ENCODE data around the gene LINS1.
"Not testable (repeated sequence)": the region's sequence is repeated elsewhere in the genome, so short reads cannot be mapped to it uniquely, and the experiment has no call there.

Gene LINS1

GRCh38 chr15:100598655-100599054, 3.3 kb downstream of the LINS1 start:
- no peak overlapping the region for H3K9ac ChIP-seq (ENCODE audit: low read length)
- no peaks in the 10 kb centered on the region for H3K27me3 ChIP-seq (replicated peaks; ENCODE audit: control insufficient read depth, insufficient read depth, low read length)
- H3K4me1 ChIP-seq (ENCODE audit: control insufficient read depth, insufficient read depth, low read length): peaks cover 26% of the 10 kb centered on the region
- no peak overlapping the region for H3K4me3 ChIP-seq (ENCODE audit: low read length)
- H3K9me3 ChIP-seq (ENCODE audit: control insufficient read depth, low read length): no peaks in the 10 kb centered on the region
- no peak for DNase-seq (ENCODE audit: low read depth)
- no peaks in the 10 kb centered on the region for H3K36me3 ChIP-seq (ENCODE audit: control insufficient read depth, insufficient read depth, low read length, severe bottlenecking)

DNA sequence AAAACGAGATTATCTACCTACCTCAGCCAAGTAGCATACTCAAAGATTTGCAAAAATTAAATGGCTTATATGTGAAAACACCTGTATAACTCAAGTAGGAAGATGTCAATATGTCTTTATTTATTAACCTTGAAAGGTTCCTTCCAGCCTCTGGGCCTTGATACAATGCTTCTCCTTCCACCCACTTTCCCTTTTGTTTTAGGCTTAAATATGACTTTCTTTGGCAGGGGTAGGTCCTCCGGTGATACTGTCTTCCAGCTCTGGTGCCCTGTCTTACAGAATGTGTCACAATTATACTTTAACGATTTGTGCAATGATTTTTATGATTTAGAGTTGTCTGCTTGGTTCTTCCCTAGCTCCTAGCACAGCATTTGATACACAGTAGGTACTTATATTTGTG, 4.1 kb downstream of the LINS1 start:
- H3K9me3 ChIP-seq (ENCODE audit: control insufficient read depth, low read length): no peaks in the 10 kb centered on the region
- no peak for DNase-seq (ENCODE audit: low read depth)
- H3K9ac ChIP-seq (ENCODE audit: low read length): no peak overlapping the region
- H3K4me1 ChIP-seq (ENCODE audit: control insufficient read depth, insufficient read depth, low read length): peaks cover 20% of the 10 kb centered on the region
- H3K4me3 ChIP-seq (ENCODE audit: low read length): no peak overlapping the region
- H3K36me3 ChIP-seq (ENCODE audit: control insufficient read depth, insufficient read depth, low read length, severe bottlenecking): no peaks in the 10 kb centered on the region
- no peaks in the 10 kb centered on the region for H3K27me3 ChIP-seq (replicated peaks; ENCODE audit: control insufficient read depth, insufficient read depth, low read length)

GRCh38 chr15:100596792-100597191, 5.2 kb downstream of the LINS1 start:
- DNase-seq (ENCODE audit: low read depth): no peak

DNA sequence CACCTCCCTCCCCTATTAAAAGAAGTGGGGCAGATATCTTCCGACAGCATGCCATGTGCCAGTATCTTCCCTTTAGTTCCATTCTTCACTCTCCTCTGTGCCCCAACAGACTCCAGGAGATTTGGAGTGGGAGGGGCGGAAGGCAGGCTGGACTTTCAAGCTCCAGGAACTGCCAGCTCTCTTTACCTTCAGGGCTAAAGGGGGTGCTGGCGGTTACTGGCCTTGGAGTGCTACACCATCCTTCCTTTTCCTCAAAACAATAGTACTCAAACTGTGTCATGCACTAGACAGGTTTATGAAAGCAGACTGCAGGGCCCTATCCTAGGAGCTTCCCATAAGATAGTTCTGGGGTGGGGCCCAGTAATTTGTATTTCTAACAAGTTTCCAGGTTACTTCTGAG, 6.0 kb downstream of the LINS1 start:
- Histone ChIP-seq H3K4me1 (ENCODE audit: control insufficient read depth, insufficient read depth, low read length) (peaks cover 14% of the 10 kb centered on the region), H3K4me3 (ENCODE audit: low read length) (no peak overlapping the region), H3K36me3 (ENCODE audit: control insufficient read depth, insufficient read depth, low read length, severe bottlenecking) (no peaks in the 10 kb centered on the region), H3K9me3 (ENCODE audit: control insufficient read depth, low read length) (no peaks in the 10 kb centered on the region), H3K27me3 (replicated peaks; ENCODE audit: control insufficient read depth, insufficient read depth, low read length) (no peaks in the 10 kb centered on the region), H3K9ac (ENCODE audit: low read length) (no peak overlapping the region)
- DNase-seq (ENCODE audit: low read depth): no peak

More at GRCh38 chr15:100596792-100597191, 5.2 kb downstream of the LINS1 start:
- peaks cover 20% of the 10 kb centered on the region for H3K4me1 ChIP-seq (ENCODE audit: control insufficient read depth, insufficient read depth, low read length)
- no peak overlapping the region for H3K9ac ChIP-seq (ENCODE audit: low read length)
- no peaks in the 10 kb centered on the region for H3K27me3 ChIP-seq (replicated peaks; ENCODE audit: control insufficient read depth, insufficient read depth, low read length)
- H3K9me3 ChIP-seq (ENCODE audit: control insufficient read depth, low read length): no peaks in the 10 kb centered on the region
- H3K4me3 ChIP-seq (ENCODE audit: low read length): no peak overlapping the region
- no peaks in the 10 kb centered on the region for H3K36me3 ChIP-seq (ENCODE audit: control insufficient read depth, insufficient read depth, low read length, severe bottlenecking)

- Histone ChIP-seq H3K9ac (ENCODE audit: low read length) (no peak overlapping the region), H3K36me3 (ENCODE audit: control insufficient read depth, insufficient read depth, low read length, severe bottlenecking) (no peaks in the 10 kb centered on the region), H3K9me3 (ENCODE audit: control insufficient read depth, low read length) (peaks cover 13% of the 10 kb centered on the region), H3K4me1 (ENCODE audit: control insufficient read depth, insufficient read depth, low read length) (no peaks in the 10 kb centered on the region), H3K4me3 (ENCODE audit: low read length) (no peak overlapping the region), H3K27me3 (replicated peaks; ENCODE audit: control insufficient read depth, insufficient read depth, low read length) (no peaks in the 10 kb centered on the region)
- no peak for DNase-seq (ENCODE audit: low read depth)
Measured at GRCh38 chr15:100593431-100593830, 8.6 kb downstream of the LINS1 start.

DNA sequence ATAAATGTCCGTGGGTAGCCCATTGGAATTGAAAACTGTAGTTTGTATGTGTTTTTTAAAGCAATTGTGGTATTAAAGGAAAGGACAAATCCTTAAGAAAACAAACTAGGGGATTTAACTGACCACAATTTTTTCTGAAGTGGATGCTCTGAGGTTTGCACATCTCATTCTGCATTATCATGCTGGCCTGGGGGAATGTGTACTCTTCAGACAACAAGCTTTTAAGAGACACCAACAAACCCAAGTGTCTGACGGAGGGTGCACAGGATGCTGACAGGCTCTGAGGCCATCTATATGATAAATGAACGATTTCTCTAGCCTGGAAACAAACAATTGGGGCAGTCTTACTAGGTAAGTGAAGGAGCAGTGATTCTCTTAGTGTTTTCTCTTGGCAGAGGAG, 9.1 kb downstream of the LINS1 start:
- no peaks in the 10 kb centered on the region for H3K4me1 ChIP-seq (ENCODE audit: control insufficient read depth, insufficient read depth, low read length)
- H3K9ac ChIP-seq (ENCODE audit: low read length): no peak overlapping the region
- H3K9me3 ChIP-seq (ENCODE audit: control insufficient read depth, low read length): peaks cover 18% of the 10 kb centered on the region
- H3K36me3 ChIP-seq (ENCODE audit: control insufficient read depth, insufficient read depth, low read length, severe bottlenecking): no peaks in the 10 kb centered on the region
- no peaks in the 10 kb centered on the region for H3K27me3 ChIP-seq (replicated peaks; ENCODE audit: control insufficient read depth, insufficient read depth, low read length)
- peak; percentile 77 for DNase-seq (ENCODE audit: low read depth)
- H3K4me3 ChIP-seq (ENCODE audit: low read length): no peak overlapping the region

DNA sequence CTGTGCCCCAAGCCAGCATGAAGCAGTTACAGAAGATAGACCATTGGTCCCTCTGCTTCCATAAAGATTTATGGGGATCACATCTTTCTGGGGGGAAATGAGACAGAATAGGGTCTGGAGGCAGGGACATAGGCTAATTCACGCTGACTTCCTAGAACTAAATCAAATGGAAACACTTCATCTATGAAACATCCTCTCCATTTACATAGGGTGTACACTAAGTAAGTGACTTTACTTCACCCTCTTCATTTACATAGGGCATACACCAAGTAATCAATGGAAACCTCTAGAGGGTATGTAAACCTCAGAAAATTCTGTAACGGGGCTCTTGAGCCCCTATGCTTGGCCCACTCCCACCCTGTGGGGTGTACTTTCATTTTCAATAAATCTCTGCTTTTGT, 10.1 kb downstream of the LINS1 start:
- Histone ChIP-seq H3K4me1 (ENCODE audit: control insufficient read depth, insufficient read depth, low read length) (no peaks in the 10 kb centered on the region), H3K4me3 (ENCODE audit: low read length) (no peak overlapping the region), H3K9ac (ENCODE audit: low read length) (no peak overlapping the region), H3K9me3 (ENCODE audit: control insufficient read depth, low read length) (peaks cover 22% of the 10 kb centered on the region), H3K27me3 (replicated peaks; ENCODE audit: control insufficient read depth, insufficient read depth, low read length) (no peaks in the 10 kb centered on the region), H3K36me3 (ENCODE audit: control insufficient read depth, insufficient read depth, low read length, severe bottlenecking) (no peaks in the 10 kb centered on the region)
- DNase-seq (ENCODE audit: low read depth): no peak

DNA sequence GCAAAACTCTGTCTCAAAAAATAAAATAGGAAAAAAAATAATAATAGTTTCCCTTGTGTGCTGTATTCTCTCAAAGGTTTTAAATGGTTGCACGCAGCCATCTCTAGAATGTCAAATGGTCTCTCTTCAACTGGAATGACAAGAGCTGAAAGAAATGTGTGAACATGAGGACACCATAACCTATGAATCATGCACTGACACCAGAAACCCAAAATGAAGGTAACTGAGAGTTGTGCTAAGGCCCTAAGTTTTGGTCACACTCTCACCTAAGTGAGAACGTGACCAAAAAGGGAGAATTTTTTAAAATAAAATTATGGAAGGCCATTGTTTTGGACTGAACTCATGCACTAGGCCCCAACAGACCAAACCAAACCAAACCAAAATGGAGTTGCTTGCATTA, 10.8 kb downstream of the LINS1 start:
- not testable (repeated sequence) for H3K4me1 ChIP-seq (ENCODE audit: control insufficient read depth, insufficient read depth, low read length); H3K9ac ChIP-seq (ENCODE audit: low read length); DNase-seq (ENCODE audit: low read depth); H3K36me3 ChIP-seq (ENCODE audit: control insufficient read depth, insufficient read depth, low read length, severe bottlenecking); H3K4me3 ChIP-seq (ENCODE audit: low read length); H3K27me3 ChIP-seq (replicated peaks; ENCODE audit: control insufficient read depth, insufficient read depth, low read length)
- H3K9me3 ChIP-seq (ENCODE audit: control insufficient read depth, low read length): peaks cover 22% of the 10 kb centered on the region

DNA sequence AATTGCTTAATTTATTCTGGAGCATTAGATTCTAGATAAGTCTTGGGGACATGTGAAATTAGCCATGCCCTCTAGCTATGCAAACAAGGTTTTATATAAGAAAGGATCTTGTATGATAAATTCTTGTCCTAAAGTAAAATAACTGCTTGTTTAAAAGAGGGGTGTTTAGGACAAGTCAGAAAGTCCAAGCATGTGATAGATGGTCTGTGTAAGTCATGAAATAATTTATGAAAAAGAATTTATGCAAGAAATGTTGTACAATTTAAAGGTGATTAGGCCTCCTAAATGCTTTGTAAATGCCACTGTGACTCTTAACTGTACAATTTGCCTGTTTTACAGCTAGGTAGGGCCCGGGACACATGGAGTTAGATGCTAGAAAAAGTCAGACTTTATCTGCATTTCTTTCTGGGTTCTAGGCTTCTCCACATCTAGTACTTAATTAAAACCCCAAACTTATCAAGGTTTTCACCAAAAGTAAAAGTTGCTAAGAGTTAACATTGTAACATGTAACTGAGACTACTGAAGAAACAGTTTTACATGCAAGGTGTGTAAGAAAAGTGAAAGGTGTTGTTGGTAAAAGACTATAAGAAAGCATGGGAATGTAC, 13.2 kb downstream of the LINS1 start:
- H3K4me3 ChIP-seq (ENCODE audit: low read length): no peak overlapping the region
- H3K9ac ChIP-seq (ENCODE audit: low read length): no peak overlapping the region
- H3K27me3 ChIP-seq (replicated peaks; ENCODE audit: control insufficient read depth, insufficient read depth, low read length): no peaks in the 10 kb centered on the region
- no peak for DNase-seq (ENCODE audit: low read depth)
- H3K36me3 ChIP-seq (ENCODE audit: control insufficient read depth, insufficient read depth, low read length, severe bottlenecking): no peaks in the 10 kb centered on the region
- H3K4me1 ChIP-seq (ENCODE audit: control insufficient read depth, insufficient read depth, low read length): peaks cover 4% of the 10 kb centered on the region
- H3K9me3 ChIP-seq (ENCODE audit: control insufficient read depth, low read length): peaks cover 22% of the 10 kb centered on the region

DNA sequence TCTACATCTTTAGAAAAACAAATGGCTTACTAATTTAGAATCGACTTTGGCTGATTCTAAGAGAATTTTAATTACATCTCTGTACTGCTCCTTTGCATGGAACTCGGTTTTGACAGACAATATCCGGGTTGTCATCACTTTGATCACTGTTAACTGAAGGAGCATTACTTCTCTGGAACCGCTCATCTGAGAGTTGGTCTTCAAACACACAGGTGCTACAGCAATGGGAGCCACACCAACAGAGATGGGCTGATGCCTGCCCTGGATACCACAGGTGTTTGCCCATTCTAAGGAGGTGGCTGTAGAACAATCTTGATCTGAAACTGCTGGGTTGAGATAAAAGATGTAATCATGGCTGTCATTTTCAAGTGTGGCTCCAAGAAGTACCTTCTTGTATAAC, 21.6 kb downstream of the LINS1 start:
- H3K36me3 ChIP-seq (ENCODE audit: control insufficient read depth, insufficient read depth, low read length, severe bottlenecking): peaks cover 9% of the 10 kb centered on the region
- H3K9me3 ChIP-seq (ENCODE audit: control insufficient read depth, low read length): no peaks in the 10 kb centered on the region
- no peak for DNase-seq (ENCODE audit: low read depth)
- H3K4me3 ChIP-seq (ENCODE audit: low read length): no peak overlapping the region
- no peaks in the 10 kb centered on the region for H3K27me3 ChIP-seq (replicated peaks; ENCODE audit: control insufficient read depth, insufficient read depth, low read length)
- peaks cover 4% of the 10 kb centered on the region for H3K4me1 ChIP-seq (ENCODE audit: control insufficient read depth, insufficient read depth, low read length)
- H3K9ac ChIP-seq (ENCODE audit: low read length): no peak overlapping the region

GRCh38 chr15:100573526-100573925, 28.5 kb downstream of the LINS1 start:
- H3K4me1 ChIP-seq (ENCODE audit: control insufficient read depth, insufficient read depth, low read length): peaks cover 11% of the 10 kb centered on the region
- peaks cover 36% of the 10 kb centered on the region for H3K36me3 ChIP-seq (ENCODE audit: control insufficient read depth, insufficient read depth, low read length, severe bottlenecking)
- no peaks in the 10 kb centered on the region for H3K27me3 ChIP-seq (replicated peaks; ENCODE audit: control insufficient read depth, insufficient read depth, low read length)
- H3K9ac ChIP-seq (ENCODE audit: low read length): no peak overlapping the region
- no peaks in the 10 kb centered on the region for H3K9me3 ChIP-seq (ENCODE audit: control insufficient read depth, low read length)
- no peak for DNase-seq (ENCODE audit: low read depth)
- no peak overlapping the region for H3K4me3 ChIP-seq (ENCODE audit: low read length)

DNA sequence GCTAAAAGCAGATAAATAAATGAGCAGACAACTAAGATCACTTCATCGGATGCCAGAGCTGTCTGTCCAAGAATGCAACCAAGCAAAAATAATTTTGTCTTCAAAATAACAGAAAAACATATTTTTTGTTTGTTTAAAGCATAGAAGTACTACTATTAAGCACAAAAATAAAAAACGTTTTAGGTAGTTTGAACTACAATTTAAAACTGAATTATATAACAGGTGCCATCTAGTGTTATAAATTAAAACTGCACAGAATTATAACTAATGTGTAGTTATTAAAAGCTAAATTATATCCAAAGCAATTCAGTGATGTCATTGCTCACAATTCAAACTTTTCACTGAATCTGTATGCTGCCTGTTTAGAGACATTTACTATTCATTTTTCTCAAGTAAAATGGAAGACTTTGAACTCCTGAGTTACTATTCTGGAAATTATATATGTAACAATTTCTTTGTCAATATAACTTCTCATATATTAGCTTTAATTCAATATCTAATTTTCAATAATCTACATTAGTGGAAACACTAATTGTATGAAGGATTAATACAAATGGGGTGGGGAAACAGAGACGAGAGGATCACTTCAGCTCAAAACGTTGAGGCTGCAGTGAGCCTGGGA, 29.5 kb downstream of the LINS1 start:
- Histone ChIP-seq H3K9ac (ENCODE audit: low read length) (no peak overlapping the region), H3K4me1 (ENCODE audit: control insufficient read depth, insufficient read depth, low read length) (peaks cover 11% of the 10 kb centered on the region), H3K9me3 (ENCODE audit: control insufficient read depth, low read length) (no peaks in the 10 kb centered on the region), H3K36me3 (ENCODE audit: control insufficient read depth, insufficient read depth, low read length, severe bottlenecking) (peaks cover 39% of the 10 kb centered on the region), H3K4me3 (ENCODE audit: low read length) (no peak overlapping the region), H3K27me3 (replicated peaks; ENCODE audit: control insufficient read depth, insufficient read depth, low read length) (no peaks in the 10 kb centered on the region)
- peak; percentile 73 for DNase-seq (ENCODE audit: low read depth)

Data from adipocyte (in vitro differentiated cells).